ENCODE measurements around the gene RASL10A.

GRCh38 chr22:29301716-29302401, 13.6 kb downstream of the RASL10A start:
- no peak for TF ChIP-seq CTCF (conservative IDR thresholded peaks at IDR 0.05)
- no peak for TF ChIP-seq ZFX (IDR thresholded peaks at IDR 0.05)

Data from C4-2B (cell line).